ENCODE data around the gene AFAP1L2. TPM values are rescaled to one million over a fixed set of nuclear protein-coding genes. Genes with fewer than 3 reads are reported as not detected.

AFAP1L2 gene
- total and polyA plus RNA-seq, 7 donors: 0.75 to 3.6 (median 1.7) TPM

DNA sequence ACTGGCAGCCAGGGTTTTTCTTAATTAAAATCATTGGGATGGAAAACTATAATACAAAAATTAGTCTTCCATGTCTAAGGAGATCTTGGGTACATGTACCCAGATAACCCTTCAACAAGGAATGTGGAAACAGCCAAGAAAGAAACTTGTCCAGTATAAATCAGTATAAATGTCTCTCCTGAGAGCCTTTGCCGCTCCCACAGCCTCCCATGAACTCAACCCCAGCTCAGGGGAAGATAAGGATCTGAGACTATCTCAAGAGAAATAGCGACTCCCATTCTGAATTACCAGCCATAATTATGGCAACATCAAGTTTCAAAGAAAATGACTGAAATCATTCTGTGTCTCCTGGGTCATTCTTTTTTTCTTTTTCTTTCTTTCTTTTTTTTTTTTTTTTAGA, 32.6 kb upstream of the AFAP1L2 start:
- peaks cover 3 to 25% of the 10 kb centered on the region in 2 donors for H3K36me3 ChIP-seq (ENCODE audit: insufficient read depth in 1 of 2, low read depth in 1 of 2)
- H3K27ac ChIP-seq: no peak overlapping the region
- WGBS, 3 donors: 87 to 91% (median 91%) methylated on average over 2 of the region's 2 CpGs
- no peak overlapping the region for H3K4me3 ChIP-seq
- ATAC-seq (no peak), DNase-seq (no peak)
- H3K4me1 ChIP-seq: no peaks in the 10 kb centered on the region
- no peaks in the 10 kb centered on the region for H3K27me3 ChIP-seq (ENCODE audit: insufficient read depth in 3 of 3, low read length in 2 of 3)
- intact Hi-C loops (cut with DNase I): loop anchor here (5.0 to 10.0 kb wide), 2 partner anchors 132 to 135 kb away; no protein-coding TSS in a partner anchor
- no peaks in the 10 kb centered on the region for H3K9me3 ChIP-seq
- TF ChIP-seq, protein P1, sequence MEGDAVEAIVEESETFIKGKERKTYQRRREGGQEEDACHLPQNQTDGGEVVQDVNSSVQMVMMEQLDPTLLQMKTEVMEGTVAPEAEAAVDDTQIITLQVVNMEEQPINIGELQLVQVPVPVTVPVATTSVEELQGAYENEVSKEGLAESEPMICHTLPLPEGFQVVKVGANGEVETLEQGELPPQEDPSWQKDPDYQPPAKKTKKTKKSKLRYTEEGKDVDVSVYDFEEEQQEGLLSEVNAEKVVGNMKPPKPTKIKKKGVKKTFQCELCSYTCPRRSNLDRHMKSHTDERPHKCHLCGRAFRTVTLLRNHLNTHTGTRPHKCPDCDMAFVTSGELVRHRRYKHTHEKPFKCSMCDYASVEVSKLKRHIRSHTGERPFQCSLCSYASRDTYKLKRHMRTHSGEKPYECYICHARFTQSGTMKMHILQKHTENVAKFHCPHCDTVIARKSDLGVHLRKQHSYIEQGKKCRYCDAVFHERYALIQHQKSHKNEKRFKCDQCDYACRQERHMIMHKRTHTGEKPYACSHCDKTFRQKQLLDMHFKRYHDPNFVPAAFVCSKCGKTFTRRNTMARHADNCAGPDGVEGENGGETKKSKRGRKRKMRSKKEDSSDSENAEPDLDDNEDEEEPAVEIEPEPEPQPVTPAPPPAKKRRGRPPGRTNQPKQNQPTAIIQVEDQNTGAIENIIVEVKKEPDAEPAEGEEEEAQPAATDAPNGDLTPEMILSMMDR (IDR thresholded peaks at IDR 0.05): no peak

GRCh38 chr10:114432566-114433093, 28.3 kb upstream of the AFAP1L2 start:
- no peaks in the 10 kb centered on the region for H3K4me1 ChIP-seq
- H3K36me3 ChIP-seq (ENCODE audit: insufficient read depth in 1 of 2, low read depth in 1 of 2): peaks cover 0 to 7% of the 10 kb centered on the region in 2 donors
- no peak overlapping the region for H3K4me3 ChIP-seq
- ATAC-seq (no peak), DNase-seq (no peak)
- no peak overlapping the region for H3K27ac ChIP-seq
- intact Hi-C loops (cut with DNase I): loop anchor here in 1 of 2 donors (10.0 kb wide), 1 partner anchor 128 kb away; no protein-coding TSS in a partner anchor
- WGBS, 3 donors: 73 to 85% (median 84%) methylated on average over 4 of the region's 4 CpGs
- TF ChIP-seq, protein P1 (IDR thresholded peaks at IDR 0.05): no peak
- H3K9me3 ChIP-seq: no peaks in the 10 kb centered on the region
- H3K27me3 ChIP-seq (ENCODE audit: insufficient read depth in 3 of 3, low read length in 2 of 3): no peaks in the 10 kb centered on the region

DNA sequence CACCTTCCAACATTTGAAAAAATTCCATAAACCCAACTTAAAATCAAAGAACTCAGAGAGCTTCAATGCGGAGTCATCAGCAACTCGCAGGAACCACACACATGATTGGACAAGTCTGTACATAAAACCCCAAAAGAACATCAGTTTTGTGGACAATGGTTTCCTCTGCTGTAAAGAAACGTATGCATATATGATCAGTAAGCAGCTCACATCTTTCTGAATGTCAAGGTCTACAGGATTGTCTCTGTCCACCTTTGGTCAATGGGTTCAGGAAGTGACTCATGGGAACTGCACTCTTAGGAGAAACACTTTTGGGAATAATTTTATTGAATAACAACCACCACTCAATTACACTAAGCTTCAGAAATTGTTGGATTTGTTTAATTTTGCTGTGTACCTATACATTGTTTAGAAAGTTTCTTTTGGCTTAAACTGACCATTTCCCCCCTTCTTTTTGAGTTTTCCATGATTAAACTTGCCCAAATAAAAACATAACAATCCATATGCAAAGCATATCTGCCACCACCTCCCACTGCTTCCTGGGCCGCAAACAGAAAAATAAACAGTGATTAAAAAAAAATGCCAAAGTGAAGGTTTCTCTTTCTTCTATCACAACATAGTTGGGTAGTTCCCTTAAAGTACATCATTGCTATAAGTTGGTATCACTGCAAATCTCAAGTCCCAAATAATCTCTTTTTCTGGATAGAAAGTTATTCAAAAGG, 27.3 kb upstream of the AFAP1L2 start:
- no peaks in the 10 kb centered on the region for H3K9me3 ChIP-seq
- H3K4me1 ChIP-seq: no peaks in the 10 kb centered on the region
- peaks cover 0 to 4% of the 10 kb centered on the region in 2 donors for H3K36me3 ChIP-seq (ENCODE audit: insufficient read depth in 1 of 2, low read depth in 1 of 2)
- no peak for DNase-seq
- TF ChIP-seq, protein P1 (IDR thresholded peaks at IDR 0.05): no peak
- H3K27me3 ChIP-seq (ENCODE audit: insufficient read depth in 3 of 3, low read length in 2 of 3): no peaks in the 10 kb centered on the region
- no peak overlapping the region for H3K27ac ChIP-seq
- no peak for ATAC-seq
- 87 to 94% (median 92%) methylated on average over 4 of the region's 4 CpGs for WGBS, 3 donors
- intact Hi-C loops (cut with DNase I): loop anchor here in 1 of 2 donors (10.0 kb wide), 1 partner anchor 127 kb away; no protein-coding TSS in a partner anchor
- H3K4me3 ChIP-seq: no peak overlapping the region

GRCh38 chr10:114430688-114431413, 26.5 kb upstream of the AFAP1L2 start:
- 88 to 92% (median 89%) methylated on average over 12 of the region's 12 CpGs for WGBS, 3 donors
- no peaks in the 10 kb centered on the region for H3K9me3 ChIP-seq

More at GRCh38 chr10:114430688-114431413, 26.5 kb upstream of the AFAP1L2 start:
- Histone ChIP-seq H3K27me3 (ENCODE audit: insufficient read depth in 3 of 3, low read length in 2 of 3) (no peaks in the 10 kb centered on the region), H3K4me1 (no peaks in the 10 kb centered on the region), H3K4me3 (no peak overlapping the region), H3K36me3 (ENCODE audit: insufficient read depth in 1 of 2, low read depth in 1 of 2) (peaks cover 0 to 3% of the 10 kb centered on the region in 2 donors), H3K27ac (no peak overlapping the region)
- DNase-seq (no peak), ATAC-seq (no peak)
- TF ChIP-seq, protein P1 (IDR thresholded peaks at IDR 0.05): no peak
- intact Hi-C loops (cut with DNase I): loop anchor here in 1 of 2 donors (10.0 kb wide), 1 partner anchor 126 kb away; no protein-coding TSS in a partner anchor
